GM12874 (cell line): Measurements from ENCODE around the gene SPACA4.

Experiments
- CTCF ChIP-seq: IDR thresholded peaks from 2 replicates; pipeline ENCODE4 v1.5.1; 2011; ENCODE audit warnings: low read depth, mild to moderate bottlenecking, control low read depth, low read length, moderate library complexity; ENCODE audit not compliant: insufficient read depth

Gene SPACA4

GRCh38 chr19:48611872-48612271 is 5.3 kb downstream of the SPACA4 start:
- TF ChIP-seq CTCF: no peak

- TF ChIP-seq CTCF: no peak
Observed at GRCh38 chr19:48613024-48613851, 6.7 kb downstream of the SPACA4 start.

GRCh38 chr19:48613852-48614435 is 7.4 kb downstream of the SPACA4 start:
- TF ChIP-seq CTCF: no peak

GRCh38 chr19:48614436-48615230 is 8.1 kb downstream of the SPACA4 start, which contains the start of gene FAM83E:
Gene FAM83E, minus strand, starts transcription at chr19:48615076. Its CDS starts 1,704 bp downstream, at chr19:48613372.
- no peak for TF ChIP-seq CTCF

GRCh38 chr19:48615231-48616040 is 8.9 kb downstream of the SPACA4 start:
- no peak for TF ChIP-seq CTCF

- no peak for TF ChIP-seq CTCF
Observed at GRCh38 chr19:48616041-48616436, 9.5 kb downstream of the SPACA4 start.
